Gastrocnemius medialis (tissue), 4 donors: Measurements from ENCODE around the gene HADHB.

Experiments
- POLR2A ChIP-seq, 2 donors: fragments of 450-650 bp; IDR thresholded peaks; one replicate each; pipeline ENCODE4 v1.6.1; 2017; ENCODE audit warnings: antibody characterized with exemption in 2 of 2, mild to moderate bottlenecking in 2 of 2, moderate library complexity in 2 of 2
- TF ChIP-seq, protein P1 (sequence below), 5 experiments: fragments of 450-650 bp in 3 of 5; fragments of 200-600 bp in 2 of 5; sonication (generic) in 2 of 5; IDR thresholded peaks in 4 of 5; conservative IDR thresholded peaks in 1 of 5; 1 replicate in 4 of 5; 2 replicates in 1 of 5; pipeline ENCODE4 v1.5.1; 2016 to 2019; ENCODE audit warnings: antibody characterized with exemption in 5 of 5, mild to moderate bottlenecking in 3 of 5, moderate library complexity in 3 of 5

GRCh38 chr2:26279886-26280285 is 35.1 kb downstream of the HADHB start:
- TF ChIP-seq, protein P1, sequence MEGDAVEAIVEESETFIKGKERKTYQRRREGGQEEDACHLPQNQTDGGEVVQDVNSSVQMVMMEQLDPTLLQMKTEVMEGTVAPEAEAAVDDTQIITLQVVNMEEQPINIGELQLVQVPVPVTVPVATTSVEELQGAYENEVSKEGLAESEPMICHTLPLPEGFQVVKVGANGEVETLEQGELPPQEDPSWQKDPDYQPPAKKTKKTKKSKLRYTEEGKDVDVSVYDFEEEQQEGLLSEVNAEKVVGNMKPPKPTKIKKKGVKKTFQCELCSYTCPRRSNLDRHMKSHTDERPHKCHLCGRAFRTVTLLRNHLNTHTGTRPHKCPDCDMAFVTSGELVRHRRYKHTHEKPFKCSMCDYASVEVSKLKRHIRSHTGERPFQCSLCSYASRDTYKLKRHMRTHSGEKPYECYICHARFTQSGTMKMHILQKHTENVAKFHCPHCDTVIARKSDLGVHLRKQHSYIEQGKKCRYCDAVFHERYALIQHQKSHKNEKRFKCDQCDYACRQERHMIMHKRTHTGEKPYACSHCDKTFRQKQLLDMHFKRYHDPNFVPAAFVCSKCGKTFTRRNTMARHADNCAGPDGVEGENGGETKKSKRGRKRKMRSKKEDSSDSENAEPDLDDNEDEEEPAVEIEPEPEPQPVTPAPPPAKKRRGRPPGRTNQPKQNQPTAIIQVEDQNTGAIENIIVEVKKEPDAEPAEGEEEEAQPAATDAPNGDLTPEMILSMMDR (IDR thresholded peaks at IDR 0.05 in 4 of 5, conservative IDR thresholded peaks at IDR 0.05 in 1 of 5) = no peak
- no peak for TF ChIP-seq POLR2A (IDR thresholded peaks at IDR 0.05)
